IMR-90 (cell line): ENCODE results near the gene ANLN. TPM values are rescaled to one million over a fixed set of nuclear protein-coding genes. Genes with fewer than 3 reads are reported as not detected.

Source experiments
- ATAC-seq: fragments of 200-7000 bp; cut with Tn5 transposase; 2 replicates; pipeline ENCODE4 v1.9.1; 2020; ENCODE audit warnings: low read depth, mild to moderate bottlenecking, moderate library complexity
- BruUV-seq: library from RNA; stranded (reverse); fragments of 400-500 nt; replicated peaks from 2 replicates; lab custom pipeline; 2021; lab: Mats Ljungman, UMichigan
- CTCF ChIA-PET: fragments of 300-600 bp; formaldehyde crosslinking; extraction: SDS; loops from one replicate; lab custom pipeline; 2021; ENCODE audit warnings: antibody characterized with exemption; lab: Yijun Ruan, JAX
- POLR2A ChIA-PET: fragments of 300-600 bp; sonication (Branson Sonifier 250); formaldehyde crosslinking; loops from one replicate; lab custom pipeline; 2022; ENCODE audit warnings: antibody characterized with exemption; ENCODE audit not compliant: unreplicated experiment; lab: Charles Lee
- DNase-seq: peaks from one replicate; pipeline ENCODE4 v3.0.0; 2013
- H2AFZ ChIP-seq: replicated peaks from 2 replicates; pipeline ENCODE3; 2013; ENCODE audit warnings: low read length, mild to moderate bottlenecking; ENCODE audit not compliant: poor library complexity
- H2AK5ac ChIP-seq: 2 replicates; pipeline ENCODE4 v1.6.1; 2013; ENCODE audit warnings: low read depth, low read length, inconsistent platforms
- H2AK9ac ChIP-seq: replicated peaks from 2 replicates; pipeline ENCODE3; 2013; ENCODE audit warnings: mild to moderate bottlenecking, low read depth, low read length, moderate library complexity; ENCODE audit not compliant: poor library complexity
- H2BK120ac ChIP-seq: 2 replicates; pipeline ENCODE4 v1.6.1; 2013; ENCODE audit warnings: low read depth, low read length, inconsistent platforms
- H2BK15ac ChIP-seq: 3 replicates; pipeline ENCODE4 v1.6.1; 2013; ENCODE audit warnings: low read depth, low read length, inconsistent platforms
- H2BK20ac ChIP-seq: 2 replicates; pipeline ENCODE4 v1.6.1; 2013; ENCODE audit warnings: low read depth, mild to moderate bottlenecking, inconsistent platforms, low read length, moderate library complexity
- H2BK5ac ChIP-seq: 2 replicates; pipeline ENCODE4 v1.6.1; 2013; ENCODE audit warnings: mild to moderate bottlenecking, low read depth, low read length, inconsistent platforms; ENCODE audit not compliant: poor library complexity, severe bottlenecking
- H3K14ac ChIP-seq: replicated peaks from 2 replicates; pipeline ENCODE4 v1.6.1; 2013; ENCODE audit warnings: low read depth, low read length, inconsistent platforms
- H3K18ac ChIP-seq: 2 replicates; pipeline ENCODE4 v1.6.1; 2013; ENCODE audit warnings: low read depth, low read length, control low read depth
- H3K23ac ChIP-seq: 2 replicates; pipeline ENCODE4 v1.6.1; 2013; ENCODE audit warnings: low read depth, low read length, inconsistent platforms
- H3K27ac ChIP-seq: 2 replicates; pipeline ENCODE4 v1.5.1; 2013; ENCODE audit warnings: mild to moderate bottlenecking, control low read depth, low read length; ENCODE audit not compliant: insufficient read depth
- H3K27me3 ChIP-seq: 2 replicates; pipeline ENCODE4 v1.6.1; 2013; ENCODE audit warnings: low read length; ENCODE audit not compliant: control insufficient read depth, insufficient read depth
- H3K36me3 ChIP-seq: 2 replicates; pipeline ENCODE4 v1.6.1; 2013; ENCODE audit warnings: low read length, mixed read lengths; ENCODE audit not compliant: control insufficient read depth, insufficient read depth
- H3K4ac ChIP-seq: 2 replicates; pipeline ENCODE4 v1.6.1; 2013; ENCODE audit warnings: low read depth, low read length, inconsistent platforms
- H3K4me1 ChIP-seq: 2 replicates; pipeline ENCODE4 v1.6.1; 2013; ENCODE audit warnings: low read length, mixed read lengths; ENCODE audit not compliant: control insufficient read depth, insufficient read depth
- H3K4me2 ChIP-seq: 2 replicates; pipeline ENCODE4 v1.6.1; 2013; ENCODE audit warnings: low read depth, mild to moderate bottlenecking, control low read depth, low read length, moderate library complexity
- H3K4me3 ChIP-seq: 2 replicates; pipeline ENCODE4 v1.5.1; 2013; ENCODE audit warnings: low read depth, mild to moderate bottlenecking, control low read depth, low read length, moderate library complexity; ENCODE audit not compliant: insufficient read depth
- H3K56ac ChIP-seq: 2 replicates; pipeline ENCODE4 v1.6.1; 2013; ENCODE audit warnings: low read length, inconsistent platforms; ENCODE audit not compliant: insufficient read depth; ENCODE audit errors: extremely low read depth
- H3K79me1 ChIP-seq, 2 experiments: 2 replicates each; pipeline ENCODE4 v1.6.1; 2013; ENCODE audit warnings: low read length in 2 of 2, inconsistent platforms in 1 of 2, low read depth in 1 of 2
- H3K9ac ChIP-seq: 2 replicates; pipeline ENCODE4 v1.6.1; 2013; ENCODE audit warnings: low read depth, low read length, control low read depth
- H3K9me1 ChIP-seq: 2 replicates; pipeline ENCODE4 v1.6.1; 2013; ENCODE audit warnings: low read length, inconsistent platforms; ENCODE audit not compliant: insufficient read depth
- H3K9me3 ChIP-seq: 2 replicates; pipeline ENCODE4 v1.6.1; 2013; ENCODE audit warnings: low read length; ENCODE audit not compliant: control insufficient read depth, insufficient read depth
- H4K20me1 ChIP-seq: 2 replicates; pipeline ENCODE4 v1.6.1; 2013; ENCODE audit warnings: low read length, inconsistent platforms; ENCODE audit not compliant: insufficient read depth
- H4K5ac ChIP-seq: 2 replicates; pipeline ENCODE4 v1.6.1; 2013; ENCODE audit warnings: mild to moderate bottlenecking, low read depth, low read length, control low read depth
- H4K8ac ChIP-seq, 2 experiments: 2 replicates each; pipeline ENCODE4 v1.6.1; 2013; ENCODE audit warnings: low read depth in 2 of 2, low read length in 2 of 2, control low read depth in 1 of 2, inconsistent platforms in 1 of 2
- H4K91ac ChIP-seq: 2 replicates; pipeline ENCODE4 v1.6.1; 2013; ENCODE audit warnings: low read depth, low read length, inconsistent platforms; ENCODE audit not compliant: insufficient read depth
- BHLHE40 ChIP-seq: fragments of 150-350 bp; IDR thresholded peaks from 2 replicates; pipeline ENCODE4 v1.6.1; 2016; ENCODE audit warnings: mild to moderate bottlenecking, low read depth, low read length
- CEBPB ChIP-seq: IDR thresholded peaks from 2 replicates; pipeline ENCODE4 v1.6.1; 2012; ENCODE audit warnings: low read depth, low read length, improper control_type of control experiment
- CHD1 ChIP-seq: IDR thresholded peaks from 2 replicates; pipeline ENCODE4 v1.6.1; 2012; ENCODE audit warnings: low read depth, low read length, improper control_type of control experiment
- ELK1 ChIP-seq: fragments of 150-350 bp; IDR thresholded peaks from 2 replicates; pipeline ENCODE4 v1.6.1; 2016; ENCODE audit warnings: low read depth, mild to moderate bottlenecking, low read length, moderate library complexity, borderline replicate concordance
- FOS ChIP-seq: fragments of 150-350 bp; IDR thresholded peaks from 2 replicates; pipeline ENCODE4 v1.6.1; 2016; ENCODE audit warnings: low read depth, low read length
- MAFK ChIP-seq: IDR thresholded peaks from 2 replicates; pipeline ENCODE4 v1.6.1; 2012; ENCODE audit warnings: low read depth, low read length, improper control_type of control experiment
- MAZ ChIP-seq: IDR thresholded peaks from 2 replicates; pipeline ENCODE4 v1.6.1; 2012; ENCODE audit warnings: low read depth, mild to moderate bottlenecking, low read length, improper control_type of control experiment, moderate library complexity, borderline replicate concordance
- MXI1 ChIP-seq: IDR thresholded peaks from 2 replicates; pipeline ENCODE4 v1.6.1; 2012; ENCODE audit warnings: low read depth, mild to moderate bottlenecking, low read length, moderate library complexity, borderline replicate concordance
- NFE2L2 ChIP-seq: fragments of 150-350 bp; IDR thresholded peaks from 2 replicates; pipeline ENCODE4 v1.6.1; 2016; ENCODE audit warnings: low read depth, mild to moderate bottlenecking, low read length
- POLR2A ChIP-seq: IDR thresholded peaks from 2 replicates; pipeline ENCODE4 v1.6.1; 2012; ENCODE audit warnings: mild to moderate bottlenecking, low read depth, low read length
- RAD21 ChIP-seq: IDR thresholded peaks from 2 replicates; pipeline ENCODE4 v1.6.1; 2012; ENCODE audit warnings: low read length, improper control_type of control experiment
- RCOR1 ChIP-seq: IDR thresholded peaks from 2 replicates; pipeline ENCODE4 v1.6.1; 2012; ENCODE audit warnings: mild to moderate bottlenecking, low read length, improper control_type of control experiment; ENCODE audit not compliant: insufficient replicate concordance
- RFX5 ChIP-seq: IDR thresholded peaks from 2 replicates; pipeline ENCODE4 v1.8.0; 2012; ENCODE audit warnings: low read depth, mild to moderate bottlenecking, low read length, moderate library complexity
- USF2 ChIP-seq: fragments of 150-350 bp; IDR thresholded peaks from 2 replicates; pipeline ENCODE4 v1.6.1; 2017; ENCODE audit warnings: mild to moderate bottlenecking, antibody characterized with exemption, low read length, low read depth
- WGBS, 2 experiments: methylation state at CpG; one replicate each; pipeline versions ENCODE4 v1.1.5 to v1.1.7; 2013; ENCODE audit warnings: missing lambda C conversion rate in 2 of 2; ENCODE audit not compliant: insufficient read length in 1 of 2; ENCODE audit errors: extremely low coverage in 2 of 2; 5-methylcytosine and 5-hydroxymethylcytosine counted together
- dilution Hi-C: fragments of 300-500 bp; cut with HindIII; formaldehyde crosslinking; loops from one replicate; pipeline ENCODE4 v1.14.3; 2018; ENCODE audit warnings: low sequenced_read_pairs; ENCODE audit not compliant: unreplicated experiment
- in situ Hi-C: fragments of 300-500 bp; cut with MboI; formaldehyde crosslinking; loops from 3 replicates; pipeline ENCODE4 v1.14.3; 2019; ENCODE audit warnings: low sequenced_read_pairs, inconsistent platforms, mixed read lengths
- intact Hi-C: fragments of 100-400 bp; cut with micrococcal nuclease; formaldehyde crosslinking; loops from 2 replicates; pipeline ENCODE4 v1.10.0; 2022
- polyA plus RNA-seq, 3 experiments: library from polyadenylated mRNA; depleted of rRNA; stranded (reverse); fragments of >200 nt; gene quantifications; 2 replicates each; pipeline ENCODE4 v1.2.3, GENCODE V29; 2012; ENCODE audit warnings: low replicate concordance in 1 of 3
- total RNA-seq: library from RNA; depleted of rRNA; stranded (reverse); fragments of >200 nt; gene quantifications from 2 replicates; pipeline ENCODE4 v1.2.3, GENCODE V29; 2012
- TF ChIP-seq, protein P1 (sequence below): conservative IDR thresholded peaks from 2 replicates; pipeline ENCODE4 v1.5.1; 2012; ENCODE audit warnings: mild to moderate bottlenecking, low read depth, low read length, improper control_type of control experiment

Gene ANLN
- total and polyA plus RNA-seq, 2 of the 4 experiments (the other 2 are of a cell fraction) = 60.5 to 276 TPM

DNA sequence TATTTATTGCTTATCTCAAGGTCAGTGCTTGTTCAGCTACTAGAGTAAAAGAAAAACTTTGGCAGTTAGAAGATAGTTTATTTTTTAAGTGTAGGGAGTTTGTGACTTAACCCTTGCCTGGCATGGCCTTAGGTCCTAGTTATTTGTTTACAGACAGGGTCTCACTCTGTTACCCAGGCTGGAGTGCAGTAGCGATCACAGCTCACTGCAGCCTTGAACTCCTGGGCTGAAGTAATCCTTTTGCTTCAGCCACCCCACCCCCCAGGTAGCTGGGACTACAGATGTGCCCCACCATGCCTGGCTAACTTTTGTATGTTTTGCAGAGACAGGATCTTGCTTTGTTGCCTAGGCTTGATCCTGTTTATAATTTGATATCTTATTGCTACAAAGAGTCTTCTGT lies 4.2 kb downstream of the ANLN start:
- ATAC-seq (no peak), DNase-seq (no peak)
- no peak overlapping the region for H2AK9ac ChIP-seq
- peak overlapping the region; percentile 64 for H3K9ac ChIP-seq
- peaks cover 2% of the 10 kb centered on the region for H3K9me3 ChIP-seq
- H3K4me1 ChIP-seq = peaks cover 9% of the 10 kb centered on the region
- H3K27me3 ChIP-seq = no peaks in the 10 kb centered on the region
- WGBS, 2 experiments = 0% methylated on average over 1 of the region's 1 CpG; no CpG with 5 or more reads in 1 of the 2 experiments
- H3K36me3 ChIP-seq = peaks cover 2% of the 10 kb centered on the region; the same call in 1 of the 2 replicates
- peak overlapping the region; percentile 74 for H3K18ac ChIP-seq
- peak overlapping the region; percentile 59; the same call in 1 of the 2 replicates for H3K56ac ChIP-seq
- H3K79me1 ChIP-seq = peaks cover 4 to 18% of the 10 kb centered on the region in 2 experiments
- dilution Hi-C loops (no loop called here), in situ Hi-C loops (no loop called here), intact Hi-C loops (no loop called here)
- H4K20me1 ChIP-seq = no peaks in the 10 kb centered on the region
- H2BK5ac ChIP-seq = peak overlapping the region; percentile 95
- peak overlapping the region; percentile 89 for H4K91ac ChIP-seq
- H3K4me2 ChIP-seq = peak overlapping the region; percentile 70
- BruUV-seq = no TSS peak
- no peak overlapping the region for H3K4me3 ChIP-seq
- H2BK20ac ChIP-seq = peak overlapping the region; percentile 80
- CTCF ChIA-PET = interaction anchor here (1.4 kb wide), 1 partner anchor 93 kb away, joined by 3 read pairs; no protein-coding TSS in a partner anchor
- H2BK15ac ChIP-seq = peak overlapping the region; percentile 84; the same call in 2 of the 3 replicates
- peaks cover 3% of the 10 kb centered on the region; the same call in 1 of the 2 replicates for H3K9me1 ChIP-seq
- TF ChIP-seq RAD21 = no peak
- TF ChIP-seq NFE2L2 = no peak
- TF ChIP-seq MXI1 = no peak
- no peak for TF ChIP-seq ELK1
- no peak for TF ChIP-seq RFX5
- TF ChIP-seq POLR2A = no peak
- TF ChIP-seq USF2 = no peak
- no peak for TF ChIP-seq BHLHE40
- no peak for TF ChIP-seq MAFK
- no peak for TF ChIP-seq CEBPB
- TF ChIP-seq RCOR1 = no peak
- TF ChIP-seq, protein P1, sequence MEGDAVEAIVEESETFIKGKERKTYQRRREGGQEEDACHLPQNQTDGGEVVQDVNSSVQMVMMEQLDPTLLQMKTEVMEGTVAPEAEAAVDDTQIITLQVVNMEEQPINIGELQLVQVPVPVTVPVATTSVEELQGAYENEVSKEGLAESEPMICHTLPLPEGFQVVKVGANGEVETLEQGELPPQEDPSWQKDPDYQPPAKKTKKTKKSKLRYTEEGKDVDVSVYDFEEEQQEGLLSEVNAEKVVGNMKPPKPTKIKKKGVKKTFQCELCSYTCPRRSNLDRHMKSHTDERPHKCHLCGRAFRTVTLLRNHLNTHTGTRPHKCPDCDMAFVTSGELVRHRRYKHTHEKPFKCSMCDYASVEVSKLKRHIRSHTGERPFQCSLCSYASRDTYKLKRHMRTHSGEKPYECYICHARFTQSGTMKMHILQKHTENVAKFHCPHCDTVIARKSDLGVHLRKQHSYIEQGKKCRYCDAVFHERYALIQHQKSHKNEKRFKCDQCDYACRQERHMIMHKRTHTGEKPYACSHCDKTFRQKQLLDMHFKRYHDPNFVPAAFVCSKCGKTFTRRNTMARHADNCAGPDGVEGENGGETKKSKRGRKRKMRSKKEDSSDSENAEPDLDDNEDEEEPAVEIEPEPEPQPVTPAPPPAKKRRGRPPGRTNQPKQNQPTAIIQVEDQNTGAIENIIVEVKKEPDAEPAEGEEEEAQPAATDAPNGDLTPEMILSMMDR = no peak
- no peak for TF ChIP-seq MAZ
- no peak for TF ChIP-seq FOS
- TF ChIP-seq CHD1 = no peak
- peak overlapping the region; percentile 60 for H4K5ac ChIP-seq
- H2BK120ac ChIP-seq = peak overlapping the region; percentile 93
- H2AFZ ChIP-seq = peak overlapping the region; percentile 64
- POLR2A ChIA-PET = no interaction called here
- peak overlapping the region; percentile 97 for H3K14ac ChIP-seq
- 0 out of 2 replicates have a peak overlapping the region, but pooled peaks have one; percentile 6 for H2AK5ac ChIP-seq
- peak overlapping the region; percentile 89 for H3K27ac ChIP-seq
- peak overlapping the region; percentile 85 to 91; a peak in 3 of 4 replicates for H4K8ac ChIP-seq
- H3K23ac ChIP-seq = peak overlapping the region; percentile 98; the same call in 1 of the 2 replicates
- peak overlapping the region; percentile 94 for H3K4ac ChIP-seq
